ENCODE measurements around the gene CCDC102B. TPM values are rescaled to one million over a fixed set of nuclear protein-coding genes. Genes with fewer than 3 reads are reported as not detected.

Gene CCDC102B
- total and polyA plus RNA-seq, 2 experiments from 2014 or later, result 8.9 to 13.0 TPM

DNA sequence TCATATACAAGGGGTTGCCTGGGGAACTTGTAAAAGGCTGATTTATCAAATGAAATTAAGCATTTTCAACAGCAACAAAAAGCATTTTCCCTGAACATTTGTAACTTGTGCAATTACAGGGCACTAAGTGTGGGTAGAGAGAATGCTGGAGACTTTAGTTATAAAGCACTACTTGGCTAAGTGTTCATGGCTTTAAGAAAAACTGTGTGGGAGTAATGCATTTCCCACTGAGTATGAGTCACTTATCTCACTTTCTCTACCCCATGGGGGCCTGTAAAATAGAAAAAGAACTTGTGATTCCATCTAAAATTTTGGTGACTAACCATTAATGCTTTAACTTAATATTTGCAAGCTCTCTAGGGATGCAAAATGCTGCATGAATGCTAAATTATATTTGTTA is 193.4 kb downstream of the CCDC102B start:
- Histone ChIP-seq H3K27me3 (no peaks in the 10 kb centered on the region), H3K36me3 (no peaks in the 10 kb centered on the region), H3K4me3 (no peak overlapping the region), H3K4me1 (ENCODE audit: low read depth) (no peaks in the 10 kb centered on the region), H3K27ac (no peak overlapping the region), H3K9me3 (ENCODE audit: low read depth) (no peaks in the 10 kb centered on the region)
- TF ChIP-seq, protein P1, sequence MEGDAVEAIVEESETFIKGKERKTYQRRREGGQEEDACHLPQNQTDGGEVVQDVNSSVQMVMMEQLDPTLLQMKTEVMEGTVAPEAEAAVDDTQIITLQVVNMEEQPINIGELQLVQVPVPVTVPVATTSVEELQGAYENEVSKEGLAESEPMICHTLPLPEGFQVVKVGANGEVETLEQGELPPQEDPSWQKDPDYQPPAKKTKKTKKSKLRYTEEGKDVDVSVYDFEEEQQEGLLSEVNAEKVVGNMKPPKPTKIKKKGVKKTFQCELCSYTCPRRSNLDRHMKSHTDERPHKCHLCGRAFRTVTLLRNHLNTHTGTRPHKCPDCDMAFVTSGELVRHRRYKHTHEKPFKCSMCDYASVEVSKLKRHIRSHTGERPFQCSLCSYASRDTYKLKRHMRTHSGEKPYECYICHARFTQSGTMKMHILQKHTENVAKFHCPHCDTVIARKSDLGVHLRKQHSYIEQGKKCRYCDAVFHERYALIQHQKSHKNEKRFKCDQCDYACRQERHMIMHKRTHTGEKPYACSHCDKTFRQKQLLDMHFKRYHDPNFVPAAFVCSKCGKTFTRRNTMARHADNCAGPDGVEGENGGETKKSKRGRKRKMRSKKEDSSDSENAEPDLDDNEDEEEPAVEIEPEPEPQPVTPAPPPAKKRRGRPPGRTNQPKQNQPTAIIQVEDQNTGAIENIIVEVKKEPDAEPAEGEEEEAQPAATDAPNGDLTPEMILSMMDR (IDR thresholded peaks at IDR 0.05; ENCODE audit: low read depth, low read length), result no peak
- peak in 1 of 2 donors; percentile 84 for DNase-seq (ENCODE audit: low read depth in 1 of 2, low spot score in 1 of 2)

DNA sequence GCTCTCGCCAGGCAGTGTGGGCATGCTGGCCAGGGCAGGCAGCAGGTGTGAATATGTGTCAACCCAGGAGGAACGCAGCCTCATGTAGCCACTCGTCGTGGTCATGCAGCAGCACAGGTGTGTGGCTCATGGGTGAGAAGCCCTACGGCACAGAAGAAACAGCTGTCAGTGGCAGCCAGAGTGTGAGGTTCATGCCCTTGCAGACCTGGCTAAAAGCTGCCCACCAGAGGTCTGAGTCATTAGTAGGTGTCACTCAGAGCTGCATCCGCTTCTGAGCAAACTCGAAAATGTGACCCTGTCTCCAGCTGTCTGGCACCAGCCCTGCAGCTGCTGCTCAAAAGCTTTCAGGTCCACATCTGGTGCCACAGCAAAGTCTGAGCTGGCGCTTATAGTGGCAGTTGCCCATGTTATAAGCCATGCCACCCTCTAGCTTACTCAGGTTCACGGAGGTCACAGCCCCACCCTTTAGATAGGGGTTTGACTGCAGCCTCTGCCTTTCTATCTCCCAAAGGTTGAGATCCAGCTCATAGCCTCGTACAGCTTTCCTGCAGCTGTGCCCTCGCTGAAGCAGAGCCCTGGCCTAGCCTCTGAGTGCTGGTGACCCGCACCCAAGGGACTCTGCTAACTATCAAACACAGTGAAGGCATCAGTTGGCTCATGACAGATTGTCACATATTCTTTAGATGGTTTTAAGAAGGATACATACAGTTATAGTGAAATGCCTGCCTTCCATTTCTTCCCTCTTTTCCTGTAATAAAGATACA is 195.0 kb downstream of the CCDC102B start:
- Histone ChIP-seq H3K27ac (no peak overlapping the region), H3K27me3 (no peaks in the 10 kb centered on the region), H3K4me3 (no peak overlapping the region), H3K4me1 (ENCODE audit: low read depth) (no peaks in the 10 kb centered on the region), H3K9me3 (ENCODE audit: low read depth) (no peaks in the 10 kb centered on the region), H3K36me3 (no peaks in the 10 kb centered on the region)
- TF ChIP-seq, protein P1 (IDR thresholded peaks at IDR 0.05; ENCODE audit: low read depth, low read length), result no peak
- DNase-seq (ENCODE audit: low read depth in 1 of 2, low spot score in 1 of 2), result no peak

DNA sequence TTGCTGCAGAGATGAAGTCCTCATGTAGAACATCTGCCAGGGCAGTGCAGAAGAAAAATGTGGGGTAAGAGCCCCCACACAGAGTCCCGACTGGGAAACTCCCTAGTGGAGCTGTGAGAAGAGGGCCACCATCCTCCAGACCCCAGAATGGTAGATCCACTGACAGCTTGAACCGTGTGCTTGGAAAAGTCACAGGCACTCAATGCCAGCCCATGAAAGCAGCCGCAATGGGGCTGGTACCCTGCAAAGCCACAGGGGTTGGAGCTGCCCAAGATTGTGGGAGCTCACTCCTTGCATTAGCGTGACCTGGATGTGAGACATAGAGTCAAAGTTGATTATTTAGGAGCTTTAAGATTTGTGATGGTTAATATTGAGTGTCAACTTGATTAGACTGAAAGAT is 197.8 kb downstream of the CCDC102B start:
- Histone ChIP-seq H3K4me3 (no peak overlapping the region), H3K9me3 (ENCODE audit: low read depth) (no peaks in the 10 kb centered on the region), H3K4me1 (ENCODE audit: low read depth) (no peaks in the 10 kb centered on the region), H3K27me3 (no peaks in the 10 kb centered on the region), H3K27ac (no peak overlapping the region), H3K36me3 (no peaks in the 10 kb centered on the region)
- TF ChIP-seq, protein P1 (IDR thresholded peaks at IDR 0.05; ENCODE audit: low read depth, low read length), result no peak
- no peak for DNase-seq (ENCODE audit: low read depth in 1 of 2, low spot score in 1 of 2)

DNA sequence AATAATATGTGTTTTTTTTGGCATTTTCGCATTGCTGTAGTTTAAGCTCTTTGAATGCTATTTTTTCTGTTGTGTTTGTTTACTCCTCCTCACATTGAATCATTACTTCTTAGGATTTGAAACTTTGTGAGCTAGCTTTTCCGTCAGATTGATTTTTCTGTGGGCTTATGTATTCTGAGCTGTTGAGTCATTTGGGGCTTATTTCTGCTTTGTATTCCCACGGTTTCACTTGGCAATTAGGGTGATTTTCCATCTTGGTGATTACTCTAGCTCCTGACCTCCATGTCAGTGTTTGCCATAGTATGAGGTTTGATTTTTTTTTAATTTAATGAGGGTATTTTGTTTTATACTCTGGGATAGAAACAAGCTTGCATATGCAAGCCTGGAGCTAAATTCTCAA is 200.0 kb downstream of the CCDC102B start:
- Histone ChIP-seq H3K27ac (no peak overlapping the region), H3K4me3 (no peak overlapping the region), H3K27me3 (no peaks in the 10 kb centered on the region), H3K4me1 (ENCODE audit: low read depth) (no peaks in the 10 kb centered on the region), H3K9me3 (ENCODE audit: low read depth) (no peaks in the 10 kb centered on the region), H3K36me3 (no peaks in the 10 kb centered on the region)
- no peak for DNase-seq (ENCODE audit: low read depth in 1 of 2, low spot score in 1 of 2)
- TF ChIP-seq, protein P1 (IDR thresholded peaks at IDR 0.05; ENCODE audit: low read depth, low read length), result no peak

DNA sequence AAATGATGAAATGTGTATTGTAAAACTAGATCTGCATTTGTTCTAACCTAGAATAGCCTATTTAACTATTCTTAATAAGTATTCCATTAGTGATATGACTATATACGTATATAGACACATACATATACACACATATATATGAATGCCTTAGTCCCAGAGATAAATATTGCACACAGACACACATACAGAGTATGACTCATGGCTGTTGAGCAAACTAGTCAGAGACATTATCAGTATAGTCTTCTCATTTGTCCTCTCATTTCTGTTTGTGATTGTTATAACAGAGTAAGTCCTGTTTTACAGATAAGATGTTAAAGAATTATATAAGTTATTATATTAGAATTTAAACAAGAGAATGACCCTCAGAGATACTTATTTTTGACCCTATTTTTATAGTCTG is 202.5 kb downstream of the CCDC102B start:
- no peak overlapping the region for H3K4me3 ChIP-seq
- TF ChIP-seq, protein P1 (IDR thresholded peaks at IDR 0.05; ENCODE audit: low read depth, low read length), result no peak
- DNase-seq (ENCODE audit: low read depth in 1 of 2, low spot score in 1 of 2), result peak in 1 of 2 donors; percentile 58
- H3K27me3 ChIP-seq, result no peaks in the 10 kb centered on the region
- H3K27ac ChIP-seq, result no peak overlapping the region
- H3K9me3 ChIP-seq (ENCODE audit: low read depth), result no peaks in the 10 kb centered on the region
- H3K36me3 ChIP-seq, result no peaks in the 10 kb centered on the region
- no peaks in the 10 kb centered on the region for H3K4me1 ChIP-seq (ENCODE audit: low read depth)

Measured in cardiac muscle cell (in vitro differentiated cells and primary cell).